ENCODE measurements around the gene TFF1.

Gene TFF1

DNA sequence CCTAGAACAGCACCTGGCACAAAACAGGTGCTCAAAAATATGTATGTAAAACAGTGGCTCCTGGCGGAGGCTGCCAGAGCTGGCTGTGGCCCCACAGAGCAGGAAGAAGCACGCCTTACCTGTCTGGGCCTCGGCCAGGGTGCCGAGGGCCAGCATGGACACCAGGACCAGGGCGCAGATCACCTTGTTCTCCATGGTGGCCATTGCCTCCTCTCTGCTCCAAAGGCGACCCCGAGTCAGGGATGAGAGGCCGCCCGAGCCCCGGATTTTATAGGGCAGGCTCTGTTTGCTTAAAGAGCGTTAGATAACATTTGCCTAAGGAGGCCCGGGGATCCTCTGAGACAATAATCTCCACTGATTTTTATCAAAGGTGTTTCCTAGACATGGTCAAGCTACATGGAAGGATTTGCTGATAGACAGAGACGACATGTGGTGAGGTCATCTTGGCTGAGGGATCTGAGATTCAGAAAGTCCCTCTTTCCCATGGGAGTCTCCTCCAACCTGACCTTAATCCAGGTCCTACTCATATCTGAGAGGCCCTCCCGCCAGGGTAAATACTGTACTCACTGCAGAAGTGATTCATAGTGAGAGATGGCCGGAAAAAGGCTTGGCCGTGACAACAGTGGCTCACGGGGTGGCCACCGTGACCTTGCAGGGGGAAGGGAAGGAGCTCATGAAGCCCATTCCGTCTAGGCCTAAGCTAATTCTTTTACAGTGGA, at the start of gene TFF1:
Gene TFF1 (minus strand): TSS at position 244 of the 719 bp plus-strand sequence. CDS start 40 bp downstream, at position 204.
- H3K9me3 ChIP-seq (ENCODE audit: control insufficient read depth, insufficient read depth, low read depth, low read length), result no peaks in the 10 kb centered on the region
- H3K27me3 ChIP-seq (ENCODE audit: control insufficient read depth, insufficient read depth, low read length), result no peaks in the 10 kb centered on the region
- H3K9ac ChIP-seq (ENCODE audit: low read length), result no peak within 1 kb of the TSS
- no peaks in the 10 kb centered on the region for H3K36me3 ChIP-seq (ENCODE audit: control insufficient read depth, insufficient read depth, low read length)
- no peak within 1 kb of the TSS for H3K4me3 ChIP-seq (ENCODE audit: low read depth, low read length)
- H3K4me1 ChIP-seq (ENCODE audit: control insufficient read depth, insufficient read depth, low read length), result no peaks in the 10 kb centered on the region; the same call in 1 of the 2 replicates
- no peak within 1 kb of the TSS for H3K27ac ChIP-seq (ENCODE audit: low read depth, low read length)

DNA sequence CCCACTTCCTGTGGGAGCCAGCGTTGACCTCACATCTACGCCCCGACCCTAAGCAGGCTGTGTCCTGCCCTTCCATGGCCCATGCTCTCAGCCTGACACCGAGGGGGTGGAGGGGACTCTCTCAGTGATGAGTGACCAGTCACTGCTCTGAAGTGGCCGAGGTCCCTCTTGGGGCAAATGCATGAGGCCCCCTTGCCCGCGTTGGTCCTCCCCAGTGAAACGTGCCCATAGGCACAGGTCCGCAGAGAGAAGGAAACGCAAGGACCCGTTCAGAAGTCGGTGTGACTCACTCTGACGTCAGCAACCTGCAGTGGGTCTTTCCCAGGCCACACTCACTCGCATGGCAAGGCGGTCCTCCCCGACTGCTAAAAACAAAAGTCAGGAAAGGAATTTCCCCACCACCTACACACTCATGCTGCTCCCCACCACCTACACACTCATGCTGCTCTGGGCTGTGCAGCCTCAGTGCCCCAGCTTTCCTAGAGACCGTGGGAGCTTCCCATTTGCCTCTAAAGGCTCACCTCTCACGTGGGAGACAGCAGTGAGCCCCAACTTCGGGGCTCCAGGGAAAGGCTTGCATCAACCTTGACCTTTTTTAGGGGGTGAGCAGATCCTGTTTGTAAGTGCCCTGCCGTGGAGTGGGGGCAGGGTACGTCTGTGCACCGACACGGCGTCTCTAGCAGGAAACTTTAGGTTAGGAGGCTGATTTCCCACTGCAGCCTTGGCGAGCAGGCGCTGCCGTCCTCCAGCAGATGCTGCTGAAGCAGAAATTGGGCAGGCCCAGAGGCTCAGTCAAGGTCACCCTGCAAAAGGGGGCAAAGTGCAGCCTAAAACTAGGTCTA, 48.8 kb upstream of the TFF1 start:
- Histone ChIP-seq H3K9me3 (ENCODE audit: control insufficient read depth, insufficient read depth, low read depth, low read length) (no peaks in the 10 kb centered on the region), H3K9ac (ENCODE audit: low read length) (no peak overlapping the region), H3K4me1 (ENCODE audit: control insufficient read depth, insufficient read depth, low read length) (peaks cover 5% of the 10 kb centered on the region), H3K27me3 (ENCODE audit: control insufficient read depth, insufficient read depth, low read length) (no peaks in the 10 kb centered on the region; the same call in 1 of the 2 replicates), H3K36me3 (ENCODE audit: control insufficient read depth, insufficient read depth, low read length) (no peaks in the 10 kb centered on the region), H3K27ac (ENCODE audit: low read depth, low read length) (no peak overlapping the region), H3K4me3 (ENCODE audit: low read depth, low read length) (no peak overlapping the region)

DNA sequence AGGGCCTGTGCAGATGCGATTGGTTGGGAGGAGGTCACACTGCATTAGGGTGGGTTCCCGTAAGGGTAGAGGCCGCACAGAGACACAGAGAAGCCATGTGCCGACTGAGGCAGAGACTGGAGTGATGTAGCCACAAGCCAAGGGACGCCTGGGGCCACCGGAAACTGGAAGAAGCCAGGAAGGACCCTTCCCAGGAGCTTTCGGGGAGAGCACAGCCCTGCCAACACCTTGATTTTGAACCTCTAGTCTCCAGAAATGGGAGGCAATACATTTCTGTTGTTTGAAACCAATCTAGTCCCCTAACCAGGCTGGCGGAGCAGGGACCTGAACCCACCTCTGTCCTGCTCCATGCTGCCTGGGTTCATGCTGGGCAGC, 48.2 kb upstream of the TFF1 start:
- Histone ChIP-seq H3K9ac (ENCODE audit: low read length) (no peak overlapping the region), H3K36me3 (ENCODE audit: control insufficient read depth, insufficient read depth, low read length) (no peaks in the 10 kb centered on the region), H3K4me1 (ENCODE audit: control insufficient read depth, insufficient read depth, low read length) (peaks cover 5% of the 10 kb centered on the region), H3K9me3 (ENCODE audit: control insufficient read depth, insufficient read depth, low read depth, low read length) (no peaks in the 10 kb centered on the region), H3K27me3 (ENCODE audit: control insufficient read depth, insufficient read depth, low read length) (no peaks in the 10 kb centered on the region; the same call in 1 of the 2 replicates), H3K27ac (ENCODE audit: low read depth, low read length) (no peak overlapping the region), H3K4me3 (ENCODE audit: low read depth, low read length) (no peak overlapping the region)

DNA sequence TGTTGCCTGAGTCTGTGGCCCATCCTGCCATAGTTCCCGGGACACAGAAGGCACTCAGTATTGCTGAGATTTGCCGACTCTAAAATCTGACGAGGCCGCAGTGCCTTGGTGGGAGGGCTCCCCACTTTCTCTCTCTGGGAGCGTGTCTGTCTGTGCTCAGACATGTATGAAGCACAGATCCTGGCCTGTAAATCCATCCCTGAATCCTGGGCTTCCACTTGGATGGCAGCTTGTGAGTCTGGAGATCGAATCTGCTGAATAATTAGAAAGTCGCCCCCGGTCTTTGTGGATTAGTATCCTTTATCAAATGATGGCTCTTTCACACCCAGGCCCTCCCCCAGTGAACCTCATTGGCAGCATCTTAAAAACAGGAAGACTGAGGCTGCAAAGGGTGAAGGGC, 47.7 kb upstream of the TFF1 start:
- no peaks in the 10 kb centered on the region; the same call in 1 of the 2 replicates for H3K27me3 ChIP-seq (ENCODE audit: control insufficient read depth, insufficient read depth, low read length)
- no peak overlapping the region for H3K9ac ChIP-seq (ENCODE audit: low read length)
- H3K27ac ChIP-seq (ENCODE audit: low read depth, low read length), result no peak overlapping the region
- peaks cover 5% of the 10 kb centered on the region for H3K4me1 ChIP-seq (ENCODE audit: control insufficient read depth, insufficient read depth, low read length)
- no peaks in the 10 kb centered on the region for H3K9me3 ChIP-seq (ENCODE audit: control insufficient read depth, insufficient read depth, low read depth, low read length)
- no peak overlapping the region for H3K4me3 ChIP-seq (ENCODE audit: low read depth, low read length)
- H3K36me3 ChIP-seq (ENCODE audit: control insufficient read depth, insufficient read depth, low read length), result no peaks in the 10 kb centered on the region

DNA sequence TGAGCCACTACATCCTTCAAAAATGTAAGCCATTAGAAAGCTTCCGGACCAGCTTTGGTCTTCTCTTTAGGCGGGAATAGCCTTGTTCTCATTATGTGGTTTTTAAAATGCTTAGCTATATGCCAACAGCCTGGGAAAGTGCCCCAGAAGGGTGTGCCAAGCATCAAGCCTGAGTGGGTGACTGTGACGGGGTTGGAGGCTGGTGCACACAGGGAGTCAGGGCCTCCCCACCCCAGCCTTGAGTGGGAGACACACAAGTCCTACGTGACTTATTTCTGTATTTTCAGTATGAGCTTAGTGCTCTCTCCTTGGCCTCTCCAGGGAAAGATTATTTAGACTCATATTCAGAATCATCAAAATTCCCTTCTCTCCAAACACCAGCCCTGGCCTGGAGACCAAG, 47.2 kb upstream of the TFF1 start:
- no peak overlapping the region for H3K9ac ChIP-seq (ENCODE audit: low read length)
- no peaks in the 10 kb centered on the region; the same call in 1 of the 2 replicates for H3K27me3 ChIP-seq (ENCODE audit: control insufficient read depth, insufficient read depth, low read length)
- H3K4me3 ChIP-seq (ENCODE audit: low read depth, low read length), result no peak overlapping the region
- H3K36me3 ChIP-seq (ENCODE audit: control insufficient read depth, insufficient read depth, low read length), result no peaks in the 10 kb centered on the region
- H3K27ac ChIP-seq (ENCODE audit: low read depth, low read length), result no peak overlapping the region
- H3K9me3 ChIP-seq (ENCODE audit: control insufficient read depth, insufficient read depth, low read depth, low read length), result no peaks in the 10 kb centered on the region
- peaks cover 5% of the 10 kb centered on the region for H3K4me1 ChIP-seq (ENCODE audit: control insufficient read depth, insufficient read depth, low read length)

DNA sequence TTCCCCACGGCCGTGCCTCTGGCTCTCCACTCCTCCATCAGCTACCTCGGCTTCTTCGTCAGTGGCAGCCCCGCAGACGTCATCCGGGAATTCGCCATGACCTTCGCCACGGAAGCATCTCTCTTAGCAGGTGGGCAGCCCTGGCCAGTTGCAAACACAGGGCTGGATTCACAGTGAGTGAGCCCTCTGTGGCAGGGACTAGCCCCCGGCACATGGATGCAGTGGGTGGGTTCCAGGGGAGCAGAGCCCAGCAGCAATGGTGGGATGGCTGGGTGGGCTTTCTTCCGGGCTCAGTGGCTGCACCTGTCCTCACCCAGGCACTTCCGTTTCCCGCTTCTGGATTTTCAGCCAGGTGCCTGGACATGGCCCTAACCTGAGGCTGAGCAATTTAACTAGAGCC, 46.8 kb upstream of the TFF1 start:
- no peaks in the 10 kb centered on the region for H3K9me3 ChIP-seq (ENCODE audit: control insufficient read depth, insufficient read depth, low read depth, low read length)
- H3K27ac ChIP-seq (ENCODE audit: low read depth, low read length), result no peak overlapping the region
- peaks cover 5% of the 10 kb centered on the region for H3K4me1 ChIP-seq (ENCODE audit: control insufficient read depth, insufficient read depth, low read length)
- H3K36me3 ChIP-seq (ENCODE audit: control insufficient read depth, insufficient read depth, low read length), result no peaks in the 10 kb centered on the region
- no peak overlapping the region for H3K4me3 ChIP-seq (ENCODE audit: low read depth, low read length)
- no peak overlapping the region for H3K9ac ChIP-seq (ENCODE audit: low read length)
- no peaks in the 10 kb centered on the region for H3K27me3 ChIP-seq (ENCODE audit: control insufficient read depth, insufficient read depth, low read length)

DNA sequence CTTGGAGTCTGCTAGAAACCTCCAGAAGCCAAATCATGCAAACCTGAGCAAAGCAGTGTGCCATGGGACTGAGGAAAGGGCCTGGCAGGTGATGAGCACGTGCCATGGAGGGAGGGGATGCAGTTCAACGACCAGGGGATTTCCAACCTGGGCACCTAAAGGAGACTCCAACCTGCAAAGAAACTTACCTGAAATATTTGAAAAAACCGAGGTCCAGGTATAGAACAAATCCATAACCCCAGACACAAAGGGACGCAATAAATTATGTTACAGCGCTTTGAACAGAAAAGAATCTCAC, 46.2 kb upstream of the TFF1 start:
- Histone ChIP-seq H3K27me3 (ENCODE audit: control insufficient read depth, insufficient read depth, low read length) (no peaks in the 10 kb centered on the region), H3K27ac (ENCODE audit: low read depth, low read length) (no peak overlapping the region), H3K4me1 (ENCODE audit: control insufficient read depth, insufficient read depth, low read length) (peaks cover 5% of the 10 kb centered on the region), H3K9ac (ENCODE audit: low read length) (no peak overlapping the region), H3K4me3 (ENCODE audit: low read depth, low read length) (no peak overlapping the region), H3K36me3 (ENCODE audit: control insufficient read depth, insufficient read depth, low read length) (no peaks in the 10 kb centered on the region), H3K9me3 (ENCODE audit: control insufficient read depth, insufficient read depth, low read depth, low read length) (no peaks in the 10 kb centered on the region)

DNA sequence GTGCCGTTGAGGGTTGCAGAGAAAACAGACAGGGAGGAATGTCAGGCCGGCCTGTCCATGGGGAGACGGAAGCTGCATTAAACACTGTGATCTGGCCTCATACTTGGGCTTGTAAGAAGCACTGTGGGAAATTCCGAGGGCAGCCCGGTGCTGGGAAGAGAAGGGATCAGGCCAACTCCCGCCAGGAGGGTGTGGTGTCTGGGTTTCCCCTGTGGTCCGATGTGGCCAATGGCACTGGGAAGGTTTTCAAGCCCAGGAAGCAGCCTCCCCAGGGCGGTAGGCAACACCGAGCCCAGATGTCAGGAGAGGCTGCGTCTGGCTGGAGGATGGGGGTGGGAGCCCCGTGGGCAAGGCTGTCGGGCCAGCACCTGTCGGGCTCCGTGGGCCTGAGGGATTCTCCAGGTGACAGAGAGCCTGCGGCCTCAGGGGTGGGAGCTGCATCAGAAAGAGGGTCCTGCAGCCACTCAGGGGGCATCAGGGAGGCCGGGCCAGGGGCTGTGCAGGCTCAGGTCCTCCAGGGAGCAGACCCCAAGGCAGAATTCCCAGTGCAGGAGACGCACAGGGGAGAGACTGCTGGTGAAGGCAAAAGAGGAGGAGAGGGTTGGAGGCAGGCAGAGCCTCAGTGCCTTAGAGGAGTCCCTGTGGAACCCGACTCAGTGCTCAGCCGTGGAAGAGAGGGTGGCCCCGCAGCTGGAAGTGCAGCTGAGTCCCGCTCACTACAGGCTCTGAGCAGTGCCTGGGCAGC, 45.7 kb upstream of the TFF1 start:
- Histone ChIP-seq H3K9ac (ENCODE audit: low read length) (no peak overlapping the region), H3K4me3 (ENCODE audit: low read depth, low read length) (no peak overlapping the region), H3K27ac (ENCODE audit: low read depth, low read length) (no peak overlapping the region), H3K4me1 (ENCODE audit: control insufficient read depth, insufficient read depth, low read length) (peaks cover 5% of the 10 kb centered on the region), H3K27me3 (ENCODE audit: control insufficient read depth, insufficient read depth, low read length) (no peaks in the 10 kb centered on the region), H3K9me3 (ENCODE audit: control insufficient read depth, insufficient read depth, low read depth, low read length) (no peaks in the 10 kb centered on the region), H3K36me3 (ENCODE audit: control insufficient read depth, insufficient read depth, low read length) (no peaks in the 10 kb centered on the region)

DNA sequence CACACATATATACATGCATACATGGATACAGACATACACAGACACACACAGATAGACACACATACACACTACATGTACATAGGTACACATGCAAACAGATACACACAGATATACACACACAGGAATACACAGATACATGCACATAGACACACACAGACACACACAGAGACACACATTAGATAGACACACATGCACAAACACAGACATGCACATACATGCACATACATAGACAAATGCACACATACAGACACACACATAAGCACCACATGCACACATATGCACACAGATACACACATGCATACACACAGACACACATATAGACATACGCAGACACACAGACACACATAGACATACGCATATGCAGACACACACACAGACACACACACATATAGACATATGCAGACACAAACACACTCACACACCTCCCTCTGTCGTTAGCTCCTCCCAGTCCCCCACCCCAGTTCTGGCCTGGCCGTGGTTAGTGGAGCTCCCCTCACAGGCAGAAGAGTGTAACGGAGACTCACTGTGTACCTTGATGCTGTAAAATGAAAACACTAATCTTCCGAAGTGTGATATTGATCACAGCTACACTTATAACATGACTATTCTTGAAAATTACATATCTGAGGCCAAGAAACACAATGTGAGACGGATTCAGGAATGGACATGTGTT, 45.0 kb upstream of the TFF1 start:
- no peaks in the 10 kb centered on the region for H3K27me3 ChIP-seq (ENCODE audit: control insufficient read depth, insufficient read depth, low read length)
- peaks cover 5% of the 10 kb centered on the region for H3K4me1 ChIP-seq (ENCODE audit: control insufficient read depth, insufficient read depth, low read length)
- no peak overlapping the region for H3K27ac ChIP-seq (ENCODE audit: low read depth, low read length)
- H3K36me3 ChIP-seq (ENCODE audit: control insufficient read depth, insufficient read depth, low read length), result no peaks in the 10 kb centered on the region
- no peaks in the 10 kb centered on the region for H3K9me3 ChIP-seq (ENCODE audit: control insufficient read depth, insufficient read depth, low read depth, low read length)
- no peak overlapping the region for H3K4me3 ChIP-seq (ENCODE audit: low read depth, low read length)
- no peak overlapping the region for H3K9ac ChIP-seq (ENCODE audit: low read length)

DNA sequence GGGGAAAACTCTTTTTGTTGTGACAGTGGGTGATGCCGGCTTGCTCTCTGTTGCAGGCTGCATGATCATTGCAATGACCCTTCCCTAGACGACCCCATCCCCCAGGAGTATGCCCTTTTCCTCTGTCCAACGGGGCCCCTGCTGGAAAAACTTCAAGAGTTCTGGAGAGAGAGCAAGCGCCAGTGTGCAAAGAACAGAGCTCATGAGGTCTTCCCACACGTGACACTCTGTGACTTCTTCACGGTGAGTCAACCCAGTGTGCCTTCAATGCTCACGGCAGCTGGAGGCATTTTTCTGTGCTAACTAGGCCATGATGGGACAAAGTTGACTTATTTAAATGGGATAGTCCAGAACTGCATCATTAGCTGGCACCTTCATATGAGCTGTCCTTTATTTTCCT, 43.0 kb upstream of the TFF1 start:
- Histone ChIP-seq H3K27me3 (ENCODE audit: control insufficient read depth, insufficient read depth, low read length) (no peaks in the 10 kb centered on the region), H3K36me3 (ENCODE audit: control insufficient read depth, insufficient read depth, low read length) (no peaks in the 10 kb centered on the region), H3K9me3 (ENCODE audit: control insufficient read depth, insufficient read depth, low read depth, low read length) (no peaks in the 10 kb centered on the region), H3K27ac (ENCODE audit: low read depth, low read length) (no peak overlapping the region), H3K4me1 (ENCODE audit: control insufficient read depth, insufficient read depth, low read length) (no peaks in the 10 kb centered on the region), H3K4me3 (ENCODE audit: low read depth, low read length) (no peak overlapping the region), H3K9ac (ENCODE audit: low read length) (no peak overlapping the region)
